Smooth muscle cell (in vitro differentiated cells): ENCODE measurements around the gene PPP2R5E. TPM values are rescaled to one million over a fixed set of nuclear protein-coding genes. Genes with fewer than 3 reads are reported as not detected.

Experiments used
- DNase-seq: peaks from one replicate; lab custom pipeline; 2025; ENCODE audit not compliant: unreplicated experiment; lab: John Stamatoyannopoulos, UW
- H2AFZ ChIP-seq: fragments of 200-600 bp; sonication (generic); 2 replicates; pipeline ENCODE4 v1.6.0; 2016; ENCODE audit warnings: antibody characterized with exemption, low read depth, mild to moderate bottlenecking
- H3F3A ChIP-seq: fragments of 200-600 bp; sonication (generic); 2 replicates; pipeline ENCODE4 v1.6.0; 2017; ENCODE audit warnings: antibody characterized with exemption, low read depth
- H3K27ac ChIP-seq: fragments of 200-600 bp; sonication (generic); 2 replicates; pipeline ENCODE4 v1.5.1; 2016; ENCODE audit warnings: low read depth, mild to moderate bottlenecking
- H3K27me3 ChIP-seq: fragments of 200-600 bp; sonication (generic); 2 replicates; pipeline ENCODE4 v1.6.1; 2016; ENCODE audit warnings: low read depth, mild to moderate bottlenecking
- H3K36me3 ChIP-seq: fragments of 200-600 bp; sonication (generic); 2 replicates; pipeline ENCODE4 v1.5.1; 2016; ENCODE audit warnings: low read depth
- H3K4me1 ChIP-seq: fragments of 200-600 bp; sonication (generic); 2 replicates; pipeline ENCODE4 v1.5.1; 2016; ENCODE audit warnings: low read depth
- H3K4me2 ChIP-seq: fragments of 200-600 bp; sonication (generic); 2 replicates; pipeline ENCODE4 v1.6.0; 2016; ENCODE audit warnings: mild to moderate bottlenecking
- H3K4me3 ChIP-seq: fragments of 200-600 bp; sonication (generic); 2 replicates; pipeline ENCODE4 v1.5.1; 2016; ENCODE audit warnings: mild to moderate bottlenecking
- H3K79me2 ChIP-seq: fragments of 200-600 bp; sonication (generic); 2 replicates; pipeline ENCODE4 v1.6.0; 2016; ENCODE audit warnings: low read depth, mild to moderate bottlenecking
- H3K9ac ChIP-seq: fragments of 200-600 bp; sonication (generic); 2 replicates; pipeline ENCODE4 v1.6.0; 2016; ENCODE audit warnings: low read depth
- H3K9me3 ChIP-seq: fragments of 200-600 bp; sonication (generic); replicated peaks from 2 replicates; pipeline ENCODE4 v1.5.1; 2016; ENCODE audit warnings: low read depth
- H4K20me1 ChIP-seq: fragments of 200-600 bp; sonication (generic); 2 replicates; pipeline ENCODE4 v1.6.0; 2016; ENCODE audit warnings: low read depth
- CTCF ChIP-seq: fragments of 200-600 bp; sonication (generic); IDR thresholded peaks from 2 replicates; pipeline ENCODE4 v1.5.1; 2017; ENCODE audit warnings: borderline replicate concordance, mild to moderate bottlenecking, antibody characterized with exemption; ENCODE audit not compliant: insufficient read depth, poor library complexity, severe bottlenecking
- WGBS: methylation state at CpG from one replicate; pipeline ENCODE4 v1.1.7; 2016; ENCODE audit warnings: low lambda C conversion rate; 5-methylcytosine and 5-hydroxymethylcytosine counted together
- polyA plus RNA-seq: library from polyadenylated mRNA; unstranded; fragments of >200 nt; fragmentation: Nextera tagmentation; extraction: Ambion mirVana; gene quantifications from 2 replicates; pipeline ENCODE4 v1.2.1, GENCODE V29; 2016
- total RNA-seq: library from RNA; depleted of rRNA; stranded (reverse); fragments of >200 nt; gene quantifications from 2 replicates; pipeline ENCODE4 v1.2.3, GENCODE V29; 2014

PPP2R5E gene
- total and polyA plus RNA-seq, 2 experiments from 2014 or later, result 31.7 to 47.7 TPM

DNA sequence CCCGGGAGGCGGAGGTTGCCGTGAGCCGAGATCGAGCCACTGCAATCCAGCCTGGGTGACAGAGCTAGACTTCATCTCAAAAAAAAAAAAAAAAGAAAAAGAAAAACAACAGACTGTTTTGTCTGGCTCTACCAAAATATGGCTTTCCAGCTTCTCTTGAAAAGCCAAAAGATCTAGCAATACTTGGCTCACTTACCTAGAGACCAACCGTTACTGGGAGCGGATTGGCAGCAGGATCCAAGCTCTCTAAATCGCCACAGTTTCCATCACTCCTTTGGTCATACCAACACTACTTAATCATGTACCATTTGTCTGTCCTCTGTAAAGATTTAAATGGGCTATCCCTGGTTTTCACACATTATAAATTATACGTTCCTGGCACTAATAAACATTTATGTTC is 136.8 kb downstream of the PPP2R5E start:
- Histone ChIP-seq H3K36me3 (peaks cover 3% of the 10 kb centered on the region), H3K27ac (no peak overlapping the region), H3K4me1 (no peaks in the 10 kb centered on the region), H3K9ac (no peak overlapping the region), H3K9me3 (no peaks in the 10 kb centered on the region), H3F3A (no peaks in the 10 kb centered on the region), H3K4me2 (no peak overlapping the region), H3K79me2 (peaks cover 17% of the 10 kb centered on the region), H4K20me1 (peaks cover 61% of the 10 kb centered on the region), H2AFZ (no peak overlapping the region), H3K4me3 (no peak overlapping the region), H3K27me3 (no peaks in the 10 kb centered on the region)
- DNase-seq, result no peak
- no peak for TF ChIP-seq CTCF
- WGBS, result 93% methylated on average over 9 of the region's 9 CpGs

GRCh38 chr14:63405715-63406114 is 137.5 kb downstream of the PPP2R5E start:
- H3K27me3 ChIP-seq, result no peaks in the 10 kb centered on the region
- H3K4me2 ChIP-seq, result no peak overlapping the region
- no peaks in the 10 kb centered on the region for H3K9me3 ChIP-seq
- H3K27ac ChIP-seq, result no peak overlapping the region
- no peaks in the 10 kb centered on the region for H3F3A ChIP-seq
- no peak for TF ChIP-seq CTCF
- no peak for DNase-seq
- no peak overlapping the region for H3K9ac ChIP-seq
- H3K79me2 ChIP-seq, result peaks cover 17% of the 10 kb centered on the region
- H3K36me3 ChIP-seq, result peaks cover 3% of the 10 kb centered on the region
- H2AFZ ChIP-seq, result no peak overlapping the region
- no peaks in the 10 kb centered on the region for H3K4me1 ChIP-seq
- H4K20me1 ChIP-seq, result peaks cover 63% of the 10 kb centered on the region
- no peak overlapping the region for H3K4me3 ChIP-seq

- H2AFZ ChIP-seq, result no peak overlapping the region
- no peak overlapping the region for H3K4me2 ChIP-seq
- H3K79me2 ChIP-seq, result peaks cover 17% of the 10 kb centered on the region
- no peak for DNase-seq
- no peak overlapping the region for H3K9ac ChIP-seq
- H3K36me3 ChIP-seq, result peaks cover 3% of the 10 kb centered on the region
- H3F3A ChIP-seq, result no peaks in the 10 kb centered on the region
- H4K20me1 ChIP-seq, result peaks cover 65% of the 10 kb centered on the region
- H3K4me1 ChIP-seq, result no peaks in the 10 kb centered on the region
- H3K4me3 ChIP-seq, result no peak overlapping the region
- 75% methylated on average over 2 of the region's 2 CpGs for WGBS
- no peak overlapping the region for H3K27ac ChIP-seq
- no peak for TF ChIP-seq CTCF
- H3K9me3 ChIP-seq, result no peaks in the 10 kb centered on the region
- no peaks in the 10 kb centered on the region for H3K27me3 ChIP-seq
Observed at GRCh38 chr14:63404906-63405305, 138.3 kb downstream of the PPP2R5E start.

DNA sequence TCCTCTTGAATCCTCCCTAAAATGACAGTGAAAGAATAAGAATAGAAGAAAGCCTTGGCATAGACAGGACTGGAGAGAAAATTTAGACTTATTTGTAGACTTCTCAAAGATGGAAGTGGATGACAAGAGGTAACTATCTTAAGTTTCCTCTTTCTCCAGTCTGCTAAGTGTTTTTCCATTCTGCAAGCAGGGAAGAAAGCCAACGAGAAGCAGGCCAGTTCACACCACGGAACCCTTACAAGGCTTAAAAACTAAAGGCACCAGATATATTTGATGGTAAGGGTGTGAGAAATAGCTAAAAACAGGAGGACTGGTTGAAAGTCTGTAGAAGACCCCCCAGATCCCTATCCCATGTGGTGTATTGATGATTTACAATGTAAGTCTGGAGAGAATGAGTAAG is 141.5 kb downstream of the PPP2R5E start:
- Histone ChIP-seq H3K9ac (no peak overlapping the region), H3K4me1 (no peaks in the 10 kb centered on the region), H3K27ac (no peak overlapping the region), H3K27me3 (no peaks in the 10 kb centered on the region), H3F3A (no peaks in the 10 kb centered on the region), H3K79me2 (peaks cover 23% of the 10 kb centered on the region), H3K4me3 (no peak overlapping the region), H3K36me3 (no peaks in the 10 kb centered on the region), H3K9me3 (no peaks in the 10 kb centered on the region), H4K20me1 (peaks cover 62% of the 10 kb centered on the region), H2AFZ (no peak overlapping the region), H3K4me2 (no peak overlapping the region)
- WGBS, result 83% methylated on average over 2 of the region's 2 CpGs
- no peak for TF ChIP-seq CTCF
- no peak for DNase-seq
